Naive thymus-derived CD8-positive, alpha-beta T cell (primary cell): ENCODE data around the gene TBC1D4. TPM values are rescaled to one million over a fixed set of nuclear protein-coding genes. Genes with fewer than 3 reads are reported as not detected.

Source experiments
- ATAC-seq, 2 donors: fragments of 150-1000 bp; cut with Tn5 transposase in 1 of 2; sonication (Bioruptor Pico), chemical (Tn5 transposase) in 1 of 2; 1 replicate in 1 of 2; 2 replicates in 1 of 2; pipeline ENCODE4 v1.10.0; 2021; ENCODE audit warnings: mild to moderate bottlenecking in 2 of 2, moderate library complexity in 2 of 2
- POLR2A ChIA-PET: fragments of 350-600 bp; sonication (Branson Sonifier 250); formaldehyde crosslinking; loops from one replicate; lab custom pipeline; 2021; ENCODE audit warnings: antibody characterized with exemption; lab: Charles Lee
- DNase-seq, 10 donors: peaks; one replicate each; pipeline versions ENCODE4 v3.0.0 to v3.0.0-alpha.2; 2020 to 2022
- H3K27ac Mint-ChIP-seq, 10 donors: one replicate each; pipeline ENCODE4 v1.8.0; 2020 to 2022; ENCODE audit warnings: mild to moderate bottlenecking in 10 of 10, mixed read lengths in 10 of 10, moderate library complexity in 4 of 10, inconsistent platforms in 1 of 10
- H3K27me3 Mint-ChIP-seq, 5 donors: one replicate each; pipeline ENCODE4 v1.8.0; 2021 to 2022; ENCODE audit warnings: mixed read lengths in 5 of 5
- H3K36me3 Mint-ChIP-seq, 3 donors: one replicate each; pipeline ENCODE4 v1.8.0; 2020 to 2022; ENCODE audit warnings: mixed read lengths in 3 of 3, mild to moderate bottlenecking in 2 of 3, inconsistent platforms in 1 of 3
- H3K4me1 Mint-ChIP-seq, 4 donors: one replicate each; pipeline ENCODE4 v1.8.0; 2021 to 2022; ENCODE audit warnings: mixed read lengths in 4 of 4
- H3K4me3 Mint-ChIP-seq, 10 donors: one replicate each; pipeline ENCODE4 v1.8.0; 2020 to 2022; ENCODE audit warnings: mild to moderate bottlenecking in 10 of 10, mixed read lengths in 10 of 10, moderate library complexity in 6 of 10, inconsistent platforms in 1 of 10
- H3K9me3 Mint-ChIP-seq, 9 donors: one replicate each; pipeline ENCODE4 v1.8.0; 2020 to 2022; ENCODE audit warnings: mixed read lengths in 9 of 9, mild to moderate bottlenecking in 3 of 9, inconsistent platforms in 1 of 9, moderate library complexity in 1 of 9
- polyA plus RNA-seq, 3 donors: library from polyadenylated mRNA; unstranded; fragments of 300-500 nt; fragmentation: Illumina TruSeq; gene quantifications; one replicate each; pipeline ENCODE4 v1.2.3, GENCODE V29; 2021
- total RNA-seq, 8 experiments: library from RNA in 2 of 8; stranded (reverse) in 2 of 8; gene quantifications; one replicate each; pipeline ENCODE4 v1.2.3 and lab custom pipeline; 2021 to 2026

The TBC1D4 gene
- total and polyA plus RNA-seq, 5 experiments from 2014 or later, result 11.8 to 58.1 (median 19.3) TPM

- Mint-ChIP-seq H3K36me3 (no peaks in the 10 kb centered on the region), H3K4me1 (no peaks in the 10 kb centered on the region), H3K27me3 (peaks cover 0 to 12% (median 2%) of the 10 kb centered on the region in 5 donors), H3K27ac (no peak overlapping the region), H3K4me3 (no peak overlapping the region), H3K9me3 (peaks cover 0 to 3% (median 0%) of the 10 kb centered on the region in 9 donors)
- no peak for DNase-seq
- no peak for ATAC-seq
- POLR2A ChIA-PET, result no interaction called here
These were observed 77.2 kb downstream of the TBC1D4 start for GRCh38 chr13:75404726-75405125.

DNA sequence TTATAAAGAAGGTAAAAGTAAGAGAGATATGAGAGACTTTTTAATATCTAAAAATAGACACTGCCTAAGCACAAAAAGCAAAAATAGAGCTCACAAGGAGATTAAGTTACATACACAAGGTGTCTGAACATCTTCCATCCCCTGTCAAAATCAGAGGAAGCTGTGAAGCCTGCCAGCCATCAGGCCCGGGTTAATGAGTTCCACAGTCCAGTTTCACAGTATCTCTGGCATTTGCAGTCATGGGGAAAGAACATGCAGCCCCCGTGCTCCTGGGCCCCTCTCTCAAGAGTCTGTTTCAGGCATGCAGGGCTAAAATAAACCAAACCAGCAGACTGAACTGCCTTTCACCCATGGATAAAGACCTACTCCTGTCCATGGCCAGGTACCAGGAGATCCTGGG lies 79.2 kb downstream of the TBC1D4 start:
- Mint-ChIP-seq H3K4me1 (no peaks in the 10 kb centered on the region), H3K9me3 (peaks cover 0 to 6% (median 0%) of the 10 kb centered on the region in 9 donors), H3K27ac (no peak overlapping the region), H3K4me3 (no peak overlapping the region), H3K27me3 (peaks cover 0 to 12% (median 4%) of the 10 kb centered on the region in 5 donors), H3K36me3 (no peaks in the 10 kb centered on the region)
- ATAC-seq, result no peak
- DNase-seq, result no peak
- POLR2A ChIA-PET, result no interaction called here

DNA sequence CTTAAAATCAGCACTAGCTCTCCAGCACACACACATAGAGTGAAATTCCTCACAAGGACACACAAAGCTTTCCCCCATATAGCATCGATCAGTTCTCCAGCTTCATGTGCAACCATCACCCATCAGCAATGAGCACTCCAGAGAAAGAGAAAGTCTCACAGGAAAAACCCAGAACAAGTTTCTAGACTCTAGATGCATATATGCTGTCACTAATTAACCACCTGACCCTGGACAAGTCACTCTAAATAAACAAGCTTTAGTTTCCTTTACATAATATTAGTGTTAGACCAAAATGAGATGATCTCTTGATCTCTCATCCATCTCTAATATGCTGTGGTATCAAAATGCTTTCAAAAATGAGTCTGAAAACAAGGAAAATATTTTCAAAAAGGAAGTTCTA lies 81.2 kb downstream of the TBC1D4 start:
- no peaks in the 10 kb centered on the region for H3K4me1 Mint-ChIP-seq
- peaks cover 0 to 7% (median 4%) of the 10 kb centered on the region in 5 donors for H3K27me3 Mint-ChIP-seq
- POLR2A ChIA-PET, result no interaction called here
- H3K9me3 Mint-ChIP-seq, result peaks cover 0 to 11% (median 2%) of the 10 kb centered on the region in 9 donors
- DNase-seq, result no peak
- ATAC-seq, result no peak
- peak overlapping the region in 1 of 10 donors; percentile 86 for H3K27ac Mint-ChIP-seq
- H3K36me3 Mint-ChIP-seq, result peaks cover 0 to 5% (median 0%) of the 10 kb centered on the region in 3 donors
- H3K4me3 Mint-ChIP-seq, result no peak overlapping the region

- H3K27me3 Mint-ChIP-seq, result peaks cover 0 to 7% (median 2%) of the 10 kb centered on the region in 5 donors
- peaks cover 0 to 5% (median 0%) of the 10 kb centered on the region in 3 donors for H3K36me3 Mint-ChIP-seq
- DNase-seq (no peak), ATAC-seq (no peak)
- H3K27ac Mint-ChIP-seq, result no peak overlapping the region
- no peak overlapping the region for H3K4me3 Mint-ChIP-seq
- POLR2A ChIA-PET, result no interaction called here
- H3K4me1 Mint-ChIP-seq, result no peaks in the 10 kb centered on the region
- H3K9me3 Mint-ChIP-seq, result peaks cover 0 to 11% (median 2%) of the 10 kb centered on the region in 9 donors
These were observed 82.1 kb downstream of the TBC1D4 start for GRCh38 chr13:75399879-75400217.

DNA sequence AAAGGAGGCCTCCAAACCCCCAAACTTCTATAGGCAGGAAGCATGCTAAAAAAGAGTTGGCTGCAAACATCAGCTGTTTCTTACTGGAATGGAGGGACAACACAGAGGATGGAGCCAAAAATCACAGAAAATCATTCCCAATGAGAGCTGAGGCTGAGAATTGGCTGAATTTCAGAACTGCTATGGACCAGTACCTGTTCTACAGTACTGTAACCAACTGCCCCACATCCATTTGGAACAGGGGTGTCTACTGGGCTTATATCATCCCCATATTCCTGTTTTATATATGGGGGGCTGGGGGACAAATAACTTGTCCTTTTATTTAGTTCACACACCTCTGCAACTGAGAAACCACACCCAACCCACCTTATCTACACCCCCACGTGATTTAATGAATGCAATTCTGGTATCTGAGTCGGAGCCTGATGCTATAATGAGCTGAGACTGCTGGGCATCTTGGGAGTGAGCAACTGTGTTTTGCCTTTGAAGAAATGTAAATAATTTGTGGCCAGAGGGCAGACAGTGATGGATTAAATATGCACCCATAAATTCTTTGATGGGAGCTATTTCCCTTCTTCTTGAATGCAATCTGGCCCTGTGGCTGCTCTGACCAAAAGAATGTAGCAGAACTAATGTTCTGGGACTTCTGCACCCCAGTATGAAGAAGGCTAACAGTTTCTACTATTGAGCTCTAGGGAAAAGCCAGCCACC lies 82.6 kb downstream of the TBC1D4 start:
- Mint-ChIP-seq H3K27me3 (peaks cover 0 to 7% (median 2%) of the 10 kb centered on the region in 5 donors), H3K9me3 (peaks cover 0 to 11% (median 2%) of the 10 kb centered on the region in 9 donors), H3K4me1 (no peaks in the 10 kb centered on the region), H3K4me3 (no peak overlapping the region), H3K36me3 (peaks cover 0 to 5% (median 0%) of the 10 kb centered on the region in 3 donors), H3K27ac (no peak overlapping the region)
- POLR2A ChIA-PET, result no interaction called here
- ATAC-seq (no peak), DNase-seq (no peak)

DNA sequence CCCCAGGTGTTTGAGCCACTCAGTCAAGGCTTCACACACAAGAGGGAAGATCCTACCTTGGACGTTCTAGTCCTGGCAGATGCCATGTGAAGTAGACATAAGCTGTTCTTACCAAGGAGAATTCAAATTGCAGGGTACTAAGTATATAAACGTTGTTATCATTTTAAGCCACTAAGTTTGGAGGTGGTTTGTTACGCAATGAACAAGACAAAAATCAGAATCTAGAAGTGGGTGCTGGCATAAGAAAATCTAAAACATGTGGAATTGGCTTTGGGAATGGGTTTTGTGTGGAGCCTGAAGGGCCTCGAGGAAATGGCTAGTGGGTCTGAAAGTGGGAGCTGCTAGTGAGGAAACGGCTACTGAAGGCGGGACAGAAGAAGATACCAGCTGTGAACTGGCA lies 83.9 kb downstream of the TBC1D4 start:
- no peak overlapping the region for H3K4me3 Mint-ChIP-seq
- no peak overlapping the region for H3K27ac Mint-ChIP-seq
- DNase-seq (no peak), ATAC-seq (no peak)
- peaks cover 0 to 11% (median 2%) of the 10 kb centered on the region in 9 donors for H3K9me3 Mint-ChIP-seq
- H3K27me3 Mint-ChIP-seq, result peaks cover 0 to 7% (median 2%) of the 10 kb centered on the region in 5 donors
- POLR2A ChIA-PET, result no interaction called here
- H3K4me1 Mint-ChIP-seq, result no peaks in the 10 kb centered on the region
- H3K36me3 Mint-ChIP-seq, result peaks cover 0 to 5% (median 0%) of the 10 kb centered on the region in 3 donors

DNA sequence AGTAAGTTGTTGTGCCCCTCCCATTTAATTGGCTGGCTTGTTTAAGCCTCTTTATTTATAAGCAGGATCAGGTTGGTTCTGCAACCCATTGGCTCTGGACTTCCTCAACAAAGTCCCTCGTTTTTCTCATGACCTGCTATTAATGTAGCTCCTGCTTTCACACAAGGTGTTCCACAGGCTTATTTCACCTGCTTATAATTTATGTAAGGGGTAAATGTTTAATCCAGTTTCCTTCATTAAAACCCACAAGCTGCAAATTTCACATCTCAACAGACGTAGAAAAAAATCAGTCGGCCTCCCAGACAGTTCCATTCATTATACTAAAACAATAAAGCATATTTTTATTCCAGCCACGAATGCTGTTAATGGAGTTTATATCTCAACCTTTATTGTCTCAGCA lies 86.1 kb downstream of the TBC1D4 start:
- no peak overlapping the region for H3K4me3 Mint-ChIP-seq
- H3K27me3 Mint-ChIP-seq, result peaks cover 0 to 4% (median 2%) of the 10 kb centered on the region in 5 donors
- H3K36me3 Mint-ChIP-seq, result peaks cover 0 to 5% (median 0%) of the 10 kb centered on the region in 3 donors
- H3K9me3 Mint-ChIP-seq, result peaks cover 0 to 11% (median 2%) of the 10 kb centered on the region in 9 donors
- POLR2A ChIA-PET, result no interaction called here
- DNase-seq (no peak), ATAC-seq (no peak)
- H3K4me1 Mint-ChIP-seq, result no peaks in the 10 kb centered on the region
- H3K27ac Mint-ChIP-seq, result no peak overlapping the region

- Mint-ChIP-seq H3K4me1 (no peaks in the 10 kb centered on the region), H3K36me3 (peaks cover 0 to 5% (median 0%) of the 10 kb centered on the region in 3 donors), H3K27me3 (peaks cover 0 to 2% (median 0%) of the 10 kb centered on the region in 5 donors), H3K27ac (no peak overlapping the region), H3K9me3 (peaks cover 0 to 11% (median 2%) of the 10 kb centered on the region in 9 donors), H3K4me3 (no peak overlapping the region)
- ATAC-seq (no peak), DNase-seq (no peak)
- POLR2A ChIA-PET, result no interaction called here
These were observed 86.9 kb downstream of the TBC1D4 start for GRCh38 chr13:75395066-75395465.

GRCh38 chr13:75393839-75394520 lies 88.0 kb downstream of the TBC1D4 start:
- Mint-ChIP-seq H3K4me3 (no peak overlapping the region), H3K9me3 (peaks cover 0 to 11% (median 2%) of the 10 kb centered on the region in 9 donors), H3K27ac (no peak overlapping the region), H3K4me1 (no peaks in the 10 kb centered on the region), H3K27me3 (peaks cover 0 to 2% (median 0%) of the 10 kb centered on the region in 5 donors), H3K36me3 (peaks cover 0 to 5% (median 0%) of the 10 kb centered on the region in 3 donors)
- no peak for DNase-seq
- POLR2A ChIA-PET, result no interaction called here
- no peak for ATAC-seq

DNA sequence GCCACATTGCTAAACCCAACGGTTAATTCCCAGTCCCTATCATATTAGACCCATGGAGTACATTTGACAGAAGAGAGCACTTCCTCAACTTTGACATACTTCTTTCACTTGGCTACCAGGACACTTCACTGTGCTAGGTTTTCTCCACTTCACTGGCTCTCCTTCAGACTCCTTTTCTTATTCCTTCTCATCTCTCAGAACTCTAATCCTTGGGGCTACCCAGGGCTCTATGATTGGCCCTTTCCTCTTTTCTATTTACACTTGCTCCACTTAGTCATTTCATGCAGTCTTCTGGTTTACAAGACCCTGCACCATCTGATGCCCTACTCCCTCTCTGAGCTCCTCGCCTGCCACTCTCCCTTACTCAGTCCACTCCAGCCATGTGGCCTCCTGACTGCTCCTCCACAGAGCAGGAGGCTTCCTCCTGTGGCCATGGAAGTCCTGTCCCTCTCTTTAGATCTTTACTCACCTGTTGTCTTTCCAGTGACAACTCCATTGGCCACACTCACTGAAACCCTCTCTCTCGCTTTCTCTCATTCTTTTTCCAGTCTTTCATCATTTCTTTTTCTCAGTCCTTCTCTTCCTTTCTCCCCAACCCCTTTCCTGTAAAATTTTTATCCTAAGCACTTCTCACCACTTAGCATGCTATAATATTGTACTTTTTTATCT lies 90.4 kb downstream of the TBC1D4 start:
- H3K9me3 Mint-ChIP-seq, result no peaks in the 10 kb centered on the region
- H3K27me3 Mint-ChIP-seq, result no peaks in the 10 kb centered on the region
- H3K27ac Mint-ChIP-seq, result no peak overlapping the region
- ATAC-seq (no peak), DNase-seq (no peak)
- no peaks in the 10 kb centered on the region for H3K36me3 Mint-ChIP-seq
- POLR2A ChIA-PET, result no interaction called here
- no peak overlapping the region for H3K4me3 Mint-ChIP-seq
- no peaks in the 10 kb centered on the region for H3K4me1 Mint-ChIP-seq

DNA sequence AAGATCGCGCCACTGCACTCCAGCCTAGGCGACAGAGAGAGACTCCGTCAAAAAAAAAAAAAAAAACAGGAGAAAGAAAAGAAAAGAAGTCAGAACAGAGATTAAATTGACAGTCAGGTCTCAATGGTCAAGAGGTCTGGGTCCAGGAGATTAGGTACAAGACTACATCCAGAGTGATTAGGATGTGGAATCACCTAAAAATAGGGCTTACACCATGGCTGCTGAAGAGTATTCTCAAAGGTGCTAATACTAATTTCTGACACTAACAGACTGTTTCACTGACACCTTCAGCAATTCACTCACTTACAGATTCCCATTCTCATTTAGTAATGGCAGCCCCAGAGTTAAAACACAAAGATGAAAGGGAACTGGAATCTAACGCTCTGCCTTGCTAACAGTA lies 91.7 kb downstream of the TBC1D4 start:
- Mint-ChIP-seq H3K27me3 (peaks cover 0 to under 1% (median 0%) of the 10 kb centered on the region in 5 donors), H3K27ac (no peak overlapping the region), H3K36me3 (no peaks in the 10 kb centered on the region), H3K9me3 (no peaks in the 10 kb centered on the region), H3K4me1 (no peaks in the 10 kb centered on the region), H3K4me3 (no peak overlapping the region)
- DNase-seq (no peak), ATAC-seq (no peak)
- POLR2A ChIA-PET, result interaction anchor here (0.6 kb wide), 1 partner anchor 1513 kb away, joined by 4 read pairs; no protein-coding TSS in a partner anchor

DNA sequence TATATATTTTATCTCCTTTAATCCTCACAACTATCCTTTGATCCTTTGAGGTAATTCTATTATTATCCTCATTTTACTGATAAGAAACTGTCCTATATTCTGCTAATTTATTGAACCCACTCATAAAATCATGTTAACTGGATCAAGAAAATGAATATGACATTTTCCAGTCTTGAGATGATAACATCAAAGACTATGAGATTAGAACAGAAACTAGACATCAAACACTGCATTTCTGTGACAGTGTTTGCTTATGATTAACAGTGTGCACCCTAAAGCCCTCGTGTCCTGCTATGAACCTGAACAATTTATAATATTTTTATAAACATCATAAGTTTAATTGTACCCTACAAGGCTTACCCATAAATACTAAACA lies 96.3 kb downstream of the TBC1D4 start:
- no peak for DNase-seq
- Mint-ChIP-seq H3K27me3 (peaks cover 0 to 3% (median 0%) of the 10 kb centered on the region in 5 donors), H3K27ac (no peak overlapping the region), H3K9me3 (no peaks in the 10 kb centered on the region), H3K36me3 (no peaks in the 10 kb centered on the region), H3K4me1 (no peaks in the 10 kb centered on the region), H3K4me3 (no peak overlapping the region)
- POLR2A ChIA-PET, result no interaction called here
- no peak for ATAC-seq
